ENCODE results near the gene AK9. TPM values are rescaled to one million over a fixed set of nuclear protein-coding genes. Genes with fewer than 3 reads are reported as not detected.
"Not testable (repeated sequence)": the region's sequence is repeated elsewhere in the genome, so short reads cannot be mapped to it uniquely, and the experiment has no call there.

The AK9 gene
- total RNA-seq, 1 experiment from 2014 or later: 2.3 TPM

- TF ChIP-seq SIN3A (IDR thresholded peaks at IDR 0.05; ENCODE audit: borderline replicate concordance, insufficient read depth, low read depth, low read length) (no peak), POLR2AphosphoS5 (IDR thresholded peaks at IDR 0.05; ENCODE audit: low read depth, low read length) (no peak), TCF7L2 (IDR thresholded peaks at IDR 0.05; ENCODE audit: low read depth, low read length) (no peak), CTCF (IDR thresholded peaks at IDR 0.05) (no peak)
- TF ChIP-seq, protein P1, sequence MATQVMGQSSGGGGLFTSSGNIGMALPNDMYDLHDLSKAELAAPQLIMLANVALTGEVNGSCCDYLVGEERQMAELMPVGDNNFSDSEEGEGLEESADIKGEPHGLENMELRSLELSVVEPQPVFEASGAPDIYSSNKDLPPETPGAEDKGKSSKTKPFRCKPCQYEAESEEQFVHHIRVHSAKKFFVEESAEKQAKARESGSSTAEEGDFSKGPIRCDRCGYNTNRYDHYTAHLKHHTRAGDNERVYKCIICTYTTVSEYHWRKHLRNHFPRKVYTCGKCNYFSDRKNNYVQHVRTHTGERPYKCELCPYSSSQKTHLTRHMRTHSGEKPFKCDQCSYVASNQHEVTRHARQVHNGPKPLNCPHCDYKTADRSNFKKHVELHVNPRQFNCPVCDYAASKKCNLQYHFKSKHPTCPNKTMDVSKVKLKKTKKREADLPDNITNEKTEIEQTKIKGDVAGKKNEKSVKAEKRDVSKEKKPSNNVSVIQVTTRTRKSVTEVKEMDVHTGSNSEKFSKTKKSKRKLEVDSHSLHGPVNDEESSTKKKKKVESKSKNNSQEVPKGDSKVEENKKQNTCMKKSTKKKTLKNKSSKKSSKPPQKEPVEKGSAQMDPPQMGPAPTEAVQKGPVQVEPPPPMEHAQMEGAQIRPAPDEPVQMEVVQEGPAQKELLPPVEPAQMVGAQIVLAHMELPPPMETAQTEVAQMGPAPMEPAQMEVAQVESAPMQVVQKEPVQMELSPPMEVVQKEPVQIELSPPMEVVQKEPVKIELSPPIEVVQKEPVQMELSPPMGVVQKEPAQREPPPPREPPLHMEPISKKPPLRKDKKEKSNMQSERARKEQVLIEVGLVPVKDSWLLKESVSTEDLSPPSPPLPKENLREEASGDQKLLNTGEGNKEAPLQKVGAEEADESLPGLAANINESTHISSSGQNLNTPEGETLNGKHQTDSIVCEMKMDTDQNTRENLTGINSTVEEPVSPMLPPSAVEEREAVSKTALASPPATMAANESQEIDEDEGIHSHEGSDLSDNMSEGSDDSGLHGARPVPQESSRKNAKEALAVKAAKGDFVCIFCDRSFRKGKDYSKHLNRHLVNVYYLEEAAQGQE (IDR thresholded peaks at IDR 0.05; ENCODE audit: insufficient read depth in 1 of 2, low read depth in 2 of 2, low read length in 1 of 2): no peak
- ChIA-PET CTCF (no interaction called here), POLR2A (no interaction called here)
- H3K4me3 ChIP-seq (ENCODE audit: low read depth in 2 of 2, low read length in 2 of 2): no peak overlapping the region
- H3K4me1 ChIP-seq (ENCODE audit: control insufficient read depth, insufficient read depth, low read length): no peaks in the 10 kb centered on the region
- intact Hi-C loops (cut with micrococcal nuclease; ENCODE audit: unreplicated experiment): no loop called here
- ATAC-seq: no peak
- H3K36me3 ChIP-seq (ENCODE audit: control insufficient read depth, insufficient read depth, low read length): no peaks in the 10 kb centered on the region
- no peak overlapping the region for H3K27ac ChIP-seq (ENCODE audit: low read length)
- no peak for DNase-seq (ENCODE audit: low read depth, low spot score)
- BruUV-seq (replicated peaks): no TSS peak
- H3K27me3 ChIP-seq (ENCODE audit: control insufficient read depth, insufficient read depth, low read length): no peaks in the 10 kb centered on the region
- in situ Hi-C loops (cut with HindIII; ENCODE audit: low pct_unique_long_range_greater_than_20kb, low sequenced_read_pairs): no loop called here
- no peaks in the 10 kb centered on the region for H3K9me3 ChIP-seq (ENCODE audit: control insufficient read depth, insufficient read depth, low read depth, low read length)
Observed at GRCh38 chr6:109738255-109738654, 47.3 kb upstream of the AK9 start.

DNA sequence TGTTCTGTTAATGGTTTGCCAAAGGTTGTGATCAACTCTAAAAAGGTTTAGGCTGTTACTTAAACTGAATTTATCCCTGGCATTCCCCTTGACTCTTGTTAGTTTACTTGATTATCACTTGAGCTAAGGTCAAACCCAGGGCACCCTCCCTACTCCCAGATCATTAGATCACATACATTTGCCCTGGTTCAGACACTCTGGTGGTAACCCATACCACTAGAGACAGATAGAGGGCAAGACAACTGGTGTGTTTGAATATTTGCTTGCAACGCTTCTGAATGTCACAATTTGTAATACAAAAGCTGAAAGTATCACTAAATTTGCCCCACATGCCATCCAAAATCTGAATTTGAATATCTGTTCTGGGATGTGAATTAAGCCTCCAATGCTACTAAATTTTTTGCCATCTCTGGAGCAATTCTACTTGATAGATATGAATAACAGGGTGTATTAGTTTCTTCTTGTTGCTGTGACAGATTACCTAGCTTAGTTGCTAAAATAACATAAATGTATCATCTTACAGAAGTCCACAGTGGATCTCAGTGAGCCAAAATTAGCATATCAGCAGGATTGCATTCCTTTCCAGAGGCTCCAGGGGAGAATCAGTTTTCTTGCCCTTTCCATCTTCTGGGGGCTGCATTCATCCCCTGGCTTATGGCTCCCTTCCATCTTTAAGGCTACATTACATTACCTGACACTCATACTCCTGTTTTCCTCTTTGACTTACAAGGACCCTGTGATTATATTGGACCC is 45.4 kb upstream of the AK9 start:
- H3K4me3 ChIP-seq (ENCODE audit: low read depth in 2 of 2, low read length in 2 of 2): no peak overlapping the region
- POLR2A ChIA-PET: no interaction called here
- H3K27ac ChIP-seq (ENCODE audit: low read length): no peak overlapping the region
- in situ Hi-C loops (cut with HindIII; ENCODE audit: low pct_unique_long_range_greater_than_20kb, low sequenced_read_pairs): no loop called here
- ATAC-seq: no peak
- H3K36me3 ChIP-seq (ENCODE audit: control insufficient read depth, insufficient read depth, low read length): no peaks in the 10 kb centered on the region
- no TSS peak for BruUV-seq (replicated peaks)
- H3K27me3 ChIP-seq (ENCODE audit: control insufficient read depth, insufficient read depth, low read length): no peaks in the 10 kb centered on the region
- no peaks in the 10 kb centered on the region for H3K4me1 ChIP-seq (ENCODE audit: control insufficient read depth, insufficient read depth, low read length)
- no peak for TF ChIP-seq SIN3A (IDR thresholded peaks at IDR 0.05; ENCODE audit: borderline replicate concordance, insufficient read depth, low read depth, low read length)
- TF ChIP-seq, protein P1 (IDR thresholded peaks at IDR 0.05; ENCODE audit: insufficient read depth in 1 of 2, low read depth in 2 of 2, low read length in 1 of 2): no peak
- no peak for TF ChIP-seq POLR2AphosphoS5 (IDR thresholded peaks at IDR 0.05; ENCODE audit: low read depth, low read length)
- TF ChIP-seq TCF7L2 (IDR thresholded peaks at IDR 0.05; ENCODE audit: low read depth, low read length): no peak
- no peak for TF ChIP-seq CTCF (IDR thresholded peaks at IDR 0.05)
- intact Hi-C loops (cut with micrococcal nuclease; ENCODE audit: unreplicated experiment): no loop called here
- DNase-seq (ENCODE audit: low read depth, low spot score): no peak
- CTCF ChIA-PET: no interaction called here
- H3K9me3 ChIP-seq (ENCODE audit: control insufficient read depth, insufficient read depth, low read depth, low read length): no peaks in the 10 kb centered on the region

- CTCF ChIA-PET: interaction anchor here (0.7 kb wide), 1 partner anchor 35 kb away, joined by 4 read pairs; no protein-coding TSS in a partner anchor
- H3K27me3 ChIP-seq (ENCODE audit: control insufficient read depth, insufficient read depth, low read length); H3K4me1 ChIP-seq (ENCODE audit: control insufficient read depth, insufficient read depth, low read length); H3K9me3 ChIP-seq (ENCODE audit: control insufficient read depth, insufficient read depth, low read depth, low read length); POLR2A ChIA-PET; ATAC-seq; intact Hi-C loops (cut with micrococcal nuclease; ENCODE audit: unreplicated experiment); H3K27ac ChIP-seq (ENCODE audit: low read length); H3K4me3 ChIP-seq (ENCODE audit: low read depth in 2 of 2, low read length in 2 of 2); in situ Hi-C loops (cut with HindIII; ENCODE audit: low pct_unique_long_range_greater_than_20kb, low sequenced_read_pairs); BruUV-seq (replicated peaks); H3K36me3 ChIP-seq (ENCODE audit: control insufficient read depth, insufficient read depth, low read length); DNase-seq (ENCODE audit: low read depth, low spot score): not testable (repeated sequence)
Observed at GRCh38 chr6:109725250-109725649, 34.2 kb upstream of the AK9 start.
